ENCODE measurements around the gene NIN. TPM values are rescaled to one million over a fixed set of nuclear protein-coding genes. Genes with fewer than 3 reads are reported as not detected.

NIN gene
- polyA plus RNA-seq, 3 donors, result 34.6 to 36.0 (median 35.1) TPM

Other genes starting within 250 kb of the NIN start
- 10 to 100 TPM; 41.0 to 42.1 (median 41.3) TPM for gene SAV1, start 162.9 kb downstream of the NIN start, polyA plus RNA-seq (ENCODE audit: insufficient read length in 3 of 3)
- gene ABHD12B, start 40.9 kb upstream of the NIN start, polyA plus RNA-seq (ENCODE audit: insufficient read length in 3 of 3), result under 1 TPM; 0.33 to 0.83 (median 0.62) TPM
- 10 to 100 TPM; 17.1 to 19.8 (median 17.3) TPM for gene PYGL, start 113.3 kb upstream of the NIN start, polyA plus RNA-seq (ENCODE audit: insufficient read length in 3 of 3)